ENCODE results near the gene CCDC88C.

Gene CCDC88C

GRCh38 chr14:91223028-91223783 is 194.4 kb downstream of the CCDC88C start:
- TF ChIP-seq CTCF (IDR thresholded peaks at IDR 0.05; ENCODE audit: low read depth, low read length): no peak
- no peak overlapping the region for H3K4me3 ChIP-seq (replicated peaks in 1 of 2; ENCODE audit: low read depth in 2 of 2, low read length in 2 of 2)
- DNase-seq (ENCODE audit: low read depth in 2 of 2): peak in 1 of 2 donors; percentile 40

All from cardiac fibroblast (primary cell).